NCI-H2171 treated with DMSO at 0.1 percent for 48 hours (cell line): Measurements from ENCODE around the gene DENND1C.

Experiments
- DNase-seq: peaks from one replicate; lab custom pipeline; 2025; lab: John Stamatoyannopoulos, UW

The DENND1C gene

GRCh38 chr19:6479836-6480398 lies 1.7 kb downstream of the DENND1C start:
- no peak for DNase-seq

DNA sequence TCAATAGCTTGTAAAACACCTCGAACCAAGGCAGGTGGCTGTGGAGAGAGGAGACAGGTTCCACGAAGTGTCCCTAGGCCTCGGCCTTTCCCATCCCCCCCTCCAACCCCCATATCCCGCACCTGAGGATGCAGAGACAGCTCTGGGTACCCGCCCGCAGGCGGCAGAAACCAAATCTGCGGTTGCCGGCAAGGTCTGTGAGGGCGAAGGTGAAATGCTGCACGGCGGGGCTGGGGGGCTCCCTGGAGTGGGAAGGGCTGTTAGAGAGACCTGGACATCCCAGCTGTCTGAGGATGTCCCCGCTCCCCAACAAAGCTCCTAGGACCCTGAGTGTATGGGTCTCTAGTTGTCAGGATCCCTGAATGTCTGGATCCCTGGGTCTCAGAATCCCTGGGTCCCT lies 2.8 kb downstream of the DENND1C start:
- no peak for DNase-seq

DNA sequence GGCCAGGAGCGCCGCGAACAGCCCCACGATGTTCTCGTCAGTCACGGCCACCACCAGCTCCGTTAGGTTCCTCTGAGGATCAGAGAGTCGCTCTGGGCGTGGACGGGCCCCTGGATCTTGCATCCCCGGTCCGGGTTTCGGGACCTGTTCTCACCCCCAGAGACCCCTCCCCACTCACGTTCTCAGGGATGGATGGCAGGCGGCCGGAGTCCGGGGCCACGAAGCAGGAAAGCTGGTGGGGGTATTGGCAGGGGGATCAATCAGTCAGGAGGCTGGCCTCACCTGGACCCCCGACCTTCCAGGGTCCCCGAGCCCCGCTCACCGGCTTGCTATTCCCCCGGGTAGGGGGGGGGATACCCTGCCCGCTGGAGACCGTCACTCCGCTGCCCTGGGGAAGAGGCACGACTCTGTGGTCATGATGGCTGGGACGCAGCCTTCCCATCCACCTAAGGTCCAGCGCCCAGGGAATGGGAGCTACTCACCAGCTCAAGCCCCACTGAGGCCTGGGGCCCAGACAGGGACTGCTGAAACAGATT lies 4.6 kb downstream of the DENND1C start:
- DNase-seq: no peak

DNA sequence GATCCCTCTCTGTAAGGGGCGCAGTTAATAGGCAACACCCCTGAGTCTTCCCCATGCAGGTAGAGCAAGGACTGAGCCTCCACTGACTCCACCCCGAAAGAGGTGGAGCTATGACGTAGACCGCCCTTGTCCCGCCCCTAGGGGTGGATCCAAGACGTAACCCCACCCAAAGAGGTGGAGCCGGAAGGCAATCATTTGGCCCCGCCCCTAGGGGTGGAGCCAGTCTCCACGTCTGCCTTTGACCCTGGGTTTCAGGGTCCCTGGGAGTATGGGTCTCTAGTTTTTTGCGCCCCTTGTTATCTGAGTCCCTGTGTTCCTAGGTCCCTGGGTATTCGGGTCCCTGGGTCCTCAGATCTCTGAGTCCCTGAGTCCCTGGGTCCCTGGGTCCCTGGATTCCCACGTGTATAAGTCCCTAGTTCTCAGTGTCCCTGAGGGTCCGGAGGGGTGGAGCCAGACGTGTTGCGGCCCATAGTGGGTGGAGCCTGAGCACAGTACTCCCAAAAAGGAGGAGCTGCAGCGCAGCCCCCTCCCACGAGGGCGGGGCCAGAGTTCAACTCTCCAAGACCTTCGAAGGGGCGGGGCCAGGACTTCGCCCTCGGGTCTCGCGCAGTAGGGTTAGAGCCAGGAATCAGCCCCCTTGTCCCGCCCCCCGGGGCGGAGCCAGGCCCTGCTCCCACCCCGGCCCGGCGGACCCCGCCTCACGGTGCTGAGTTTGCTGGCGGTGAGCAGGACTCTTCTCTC lies 5.3 kb downstream of the DENND1C start:
- peak; percentile 79 for DNase-seq

- DNase-seq: no peak
Measured at GRCh38 chr19:6475321-6476108, 6.1 kb downstream of the DENND1C start.

DNA sequence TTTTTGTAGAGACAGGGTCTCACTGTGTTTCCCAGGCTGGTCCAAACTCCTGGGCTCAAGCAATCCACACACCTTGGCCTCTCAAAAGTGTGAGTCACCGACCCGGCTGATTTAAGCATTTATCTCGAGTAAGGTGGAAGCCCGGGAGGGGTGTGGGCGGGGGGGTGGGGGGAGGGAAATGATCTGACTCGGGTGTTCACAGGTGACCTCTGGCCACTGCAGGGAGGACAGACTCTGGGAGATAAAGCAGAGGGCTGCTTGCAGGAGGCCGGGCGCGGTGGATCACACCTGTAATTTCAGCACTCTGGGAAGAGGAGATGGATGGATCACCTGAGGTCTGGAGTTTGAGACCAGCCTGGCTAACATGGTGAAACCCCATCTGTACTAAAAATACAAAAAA lies 7.9 kb downstream of the DENND1C start:
- no peak for DNase-seq

- DNase-seq: no peak
Measured at GRCh38 chr19:6472713-6473112, 8.9 kb downstream of the DENND1C start.

GRCh38 chr19:6471076-6471475 lies 10.5 kb downstream of the DENND1C start:
- no peak for DNase-seq

GRCh38 chr19:6470173-6470572 lies 11.4 kb downstream of the DENND1C start:
- DNase-seq: no peak

DNA sequence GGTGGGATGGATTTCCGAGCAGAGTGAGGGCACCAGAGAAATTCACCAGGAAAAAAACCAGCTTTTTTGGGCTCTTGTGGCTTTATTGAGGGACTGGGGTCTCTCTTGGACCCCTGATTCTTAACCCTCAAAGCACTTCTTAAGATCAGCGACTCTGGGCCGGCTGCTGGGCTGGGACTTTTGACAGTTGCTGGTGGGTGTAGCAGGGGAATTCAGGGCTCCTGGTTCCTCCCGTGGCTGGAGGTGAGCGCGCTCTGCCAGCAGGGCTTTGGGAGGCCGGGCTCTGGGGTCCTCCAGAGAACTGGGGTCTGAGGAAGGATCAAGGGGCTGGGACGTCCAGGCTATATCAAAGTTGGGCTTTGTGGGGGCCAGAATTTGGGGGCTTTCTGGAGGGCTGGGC lies 14.2 kb downstream of the DENND1C start:
- DNase-seq: no peak

GRCh38 chr19:6466526-6467248 lies 14.9 kb downstream of the DENND1C start:
- DNase-seq: no peak

- DNase-seq: no peak
Measured at GRCh38 chr19:6465663-6466062, 15.9 kb downstream of the DENND1C start.

DNA sequence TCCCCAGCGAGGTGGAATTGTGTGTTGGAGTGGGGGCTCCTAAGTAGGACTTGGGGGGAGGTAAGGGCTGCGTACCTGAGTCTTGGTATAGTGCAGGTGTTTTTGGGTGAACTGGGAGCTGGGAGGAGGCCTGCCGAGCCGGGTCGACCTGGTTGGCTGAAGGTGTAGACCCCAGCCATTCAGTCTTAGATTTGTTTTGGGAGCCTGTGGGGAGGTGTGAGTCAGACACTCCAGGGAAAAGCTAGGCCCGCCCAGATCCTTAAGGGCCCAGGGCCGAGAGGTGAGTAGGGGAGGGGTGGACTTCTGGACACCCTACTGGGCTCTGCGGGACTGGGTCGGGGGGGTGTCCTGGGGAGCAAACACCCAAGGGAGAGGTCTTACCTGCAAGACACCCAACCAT lies 16.6 kb downstream of the DENND1C start:
- no peak for DNase-seq

GRCh38 chr19:6464070-6464873 lies 17.3 kb downstream of the DENND1C start, which contains the start of gene CRB3:
CRB3 (plus strand) TSS chr19:6464271; CDS start chr19:6464702, 431 bp downstream.
- DNase-seq: peak; percentile 77

GRCh38 chr19:6460099-6460884 lies 21.3 kb downstream of the DENND1C start:
- peak; percentile 97 for DNase-seq

- peak; percentile 76 for DNase-seq
Measured at GRCh38 chr19:6459262-6460098, 22.1 kb downstream of the DENND1C start, which contains the start of gene SLC25A23. SLC25A23 (minus strand) TSS chr19:6459792; CDS start chr19:6459628, 164 bp downstream.

GRCh38 chr19:6458695-6459261 lies 22.8 kb downstream of the DENND1C start:
- DNase-seq: no peak

- DNase-seq: no peak
Measured at GRCh38 chr19:6457958-6458694, 23.5 kb downstream of the DENND1C start.
